Measurements from ENCODE around the gene KCNK17. TPM values are rescaled to one million over a fixed set of nuclear protein-coding genes. Genes with fewer than 3 reads are reported as not detected.

The KCNK17 gene
- total RNA-seq, 6 donors from 2014 or later: 0.61 to 7.7 (median 2.8) TPM

DNA sequence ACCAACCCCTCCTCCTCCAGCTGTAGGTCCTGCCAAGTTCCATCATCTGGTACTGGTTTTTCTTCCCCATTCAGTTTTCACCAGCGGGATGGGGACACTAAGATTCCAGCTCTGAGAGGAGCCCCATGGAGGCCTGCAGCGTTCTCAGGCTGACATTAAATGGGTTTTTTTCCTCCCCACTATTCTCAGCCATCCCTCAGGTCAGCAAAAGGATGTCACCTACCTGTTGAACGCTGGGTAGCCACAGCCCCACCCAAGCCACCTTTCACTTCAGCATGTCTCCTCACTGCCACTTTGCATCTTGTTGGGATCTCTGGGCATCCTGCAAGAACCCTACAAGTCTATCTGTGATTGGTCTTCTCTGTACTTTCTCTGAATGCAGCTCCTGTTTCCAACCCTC is 6.8 kb downstream of the KCNK17 start:
- H3K36me3 ChIP-seq: no peaks in the 10 kb centered on the region
- 73 to 82% methylated on average over 3 of the region's 3 CpGs for WGBS, 2 donors
- ATAC-seq (ENCODE audit: low FRiP score in 2 of 2): no peak

DNA sequence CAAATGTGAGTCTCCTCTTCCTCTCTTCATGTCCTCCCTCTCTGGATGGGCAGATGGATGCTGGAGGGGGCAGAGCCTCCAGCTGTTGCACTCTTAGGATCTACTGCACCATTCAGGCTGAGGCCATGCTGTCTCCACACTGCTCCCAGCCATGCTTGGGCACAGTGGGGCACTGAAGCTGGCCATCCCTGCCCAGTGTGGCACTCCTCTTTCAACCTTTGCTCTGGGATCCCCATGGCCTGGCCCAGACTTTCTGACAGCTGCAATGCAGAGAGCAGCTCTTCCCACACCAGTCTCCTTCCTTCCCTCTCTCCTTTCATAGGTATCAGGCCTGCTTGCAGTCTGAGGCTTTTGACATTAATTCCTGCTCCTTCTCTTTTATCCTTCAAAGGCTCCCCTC is 9.3 kb downstream of the KCNK17 start:
- Histone ChIP-seq H3K27me3 (no peaks in the 10 kb centered on the region), H3K27ac (no peak overlapping the region), H3K36me3 (no peaks in the 10 kb centered on the region), H3K9me3 (no peaks in the 10 kb centered on the region), H3K4me3 (no peak overlapping the region), H3K4me1 (peaks cover 4 to 7% (median 5%) of the 10 kb centered on the region in 4 donors)
- ATAC-seq (ENCODE audit: low FRiP score in 2 of 2) (no peak), DNase-seq (no peak)
- TF ChIP-seq POLR2AphosphoS5 (IDR thresholded peaks at IDR 0.05) (no peak), POLR2A (IDR thresholded peaks at IDR 0.05) (no peak), EP300 (IDR thresholded peaks at IDR 0.05) (no peak)
- TF ChIP-seq, protein P1, sequence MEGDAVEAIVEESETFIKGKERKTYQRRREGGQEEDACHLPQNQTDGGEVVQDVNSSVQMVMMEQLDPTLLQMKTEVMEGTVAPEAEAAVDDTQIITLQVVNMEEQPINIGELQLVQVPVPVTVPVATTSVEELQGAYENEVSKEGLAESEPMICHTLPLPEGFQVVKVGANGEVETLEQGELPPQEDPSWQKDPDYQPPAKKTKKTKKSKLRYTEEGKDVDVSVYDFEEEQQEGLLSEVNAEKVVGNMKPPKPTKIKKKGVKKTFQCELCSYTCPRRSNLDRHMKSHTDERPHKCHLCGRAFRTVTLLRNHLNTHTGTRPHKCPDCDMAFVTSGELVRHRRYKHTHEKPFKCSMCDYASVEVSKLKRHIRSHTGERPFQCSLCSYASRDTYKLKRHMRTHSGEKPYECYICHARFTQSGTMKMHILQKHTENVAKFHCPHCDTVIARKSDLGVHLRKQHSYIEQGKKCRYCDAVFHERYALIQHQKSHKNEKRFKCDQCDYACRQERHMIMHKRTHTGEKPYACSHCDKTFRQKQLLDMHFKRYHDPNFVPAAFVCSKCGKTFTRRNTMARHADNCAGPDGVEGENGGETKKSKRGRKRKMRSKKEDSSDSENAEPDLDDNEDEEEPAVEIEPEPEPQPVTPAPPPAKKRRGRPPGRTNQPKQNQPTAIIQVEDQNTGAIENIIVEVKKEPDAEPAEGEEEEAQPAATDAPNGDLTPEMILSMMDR (IDR thresholded peaks at IDR 0.05): no peak

More for the DNA sequence above, 6.8 kb downstream of the KCNK17 start:
- H3K4me1 ChIP-seq: peaks cover 4 to 7% (median 5%) of the 10 kb centered on the region in 4 donors
- DNase-seq: no peak
- TF ChIP-seq EP300 (IDR thresholded peaks at IDR 0.05) (no peak), POLR2AphosphoS5 (IDR thresholded peaks at IDR 0.05) (no peak), POLR2A (IDR thresholded peaks at IDR 0.05) (no peak)
- TF ChIP-seq, protein P1 (IDR thresholded peaks at IDR 0.05): no peak
- H3K9me3 ChIP-seq: no peaks in the 10 kb centered on the region
- peaks cover 0 to under 1% (median 0%) of the 10 kb centered on the region in 4 donors for H3K27me3 ChIP-seq
- no peak overlapping the region for H3K27ac ChIP-seq
- H3K4me3 ChIP-seq: no peak overlapping the region

DNA sequence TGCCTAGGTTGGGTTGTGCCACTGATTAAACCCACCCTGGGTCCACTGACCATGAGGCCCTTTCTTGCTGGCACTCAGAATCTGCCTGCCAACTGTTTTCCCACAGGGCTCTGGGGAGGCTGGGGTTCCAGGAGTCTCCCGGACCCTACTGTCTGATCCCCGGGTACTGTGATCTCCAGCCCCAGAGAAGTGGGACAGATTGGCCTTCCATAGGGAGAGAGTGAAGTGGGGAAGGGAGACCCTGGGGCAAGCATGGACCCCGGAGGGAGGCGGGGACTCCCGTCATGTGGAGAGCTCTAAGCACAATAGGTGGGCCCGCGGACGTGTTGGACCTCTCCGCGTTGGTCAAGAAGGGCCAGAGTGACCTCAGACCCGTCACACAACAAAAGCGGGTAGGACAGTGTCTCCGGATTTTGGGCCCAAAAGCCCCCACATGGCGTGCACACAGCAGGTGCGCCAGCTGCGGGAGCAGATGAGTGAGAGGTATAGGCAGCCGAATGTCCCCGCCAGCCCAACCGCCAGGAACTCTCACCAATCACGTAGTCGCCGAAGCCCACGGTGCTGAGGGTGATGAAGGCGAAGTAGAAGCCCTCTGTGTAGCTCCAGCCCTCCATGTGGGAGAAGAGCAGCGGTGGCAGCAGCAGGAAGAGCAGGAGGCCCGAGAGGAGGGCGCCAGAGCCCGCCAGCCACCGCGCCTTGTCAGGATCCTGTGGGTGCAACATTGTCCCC is 10.6 kb downstream of the KCNK17 start:
- WGBS, 2 donors: 78 to 89% methylated on average over 28 to 29 of the region's 30 CpGs
- Histone ChIP-seq H3K27me3 (no peaks in the 10 kb centered on the region), H3K9me3 (no peaks in the 10 kb centered on the region), H3K4me1 (peaks cover 4 to 7% (median 5%) of the 10 kb centered on the region in 4 donors), H3K27ac (no peak overlapping the region), H3K36me3 (no peaks in the 10 kb centered on the region), H3K4me3 (no peak overlapping the region)
- ATAC-seq (ENCODE audit: low FRiP score in 2 of 2) (no peak), DNase-seq (peak in 1 of 2 donors; percentile 62)
- no peak for TF ChIP-seq EP300 (IDR thresholded peaks at IDR 0.05)
- TF ChIP-seq, protein P1 (IDR thresholded peaks at IDR 0.05): peak in 1 of 6 experiments; percentile 21

DNA sequence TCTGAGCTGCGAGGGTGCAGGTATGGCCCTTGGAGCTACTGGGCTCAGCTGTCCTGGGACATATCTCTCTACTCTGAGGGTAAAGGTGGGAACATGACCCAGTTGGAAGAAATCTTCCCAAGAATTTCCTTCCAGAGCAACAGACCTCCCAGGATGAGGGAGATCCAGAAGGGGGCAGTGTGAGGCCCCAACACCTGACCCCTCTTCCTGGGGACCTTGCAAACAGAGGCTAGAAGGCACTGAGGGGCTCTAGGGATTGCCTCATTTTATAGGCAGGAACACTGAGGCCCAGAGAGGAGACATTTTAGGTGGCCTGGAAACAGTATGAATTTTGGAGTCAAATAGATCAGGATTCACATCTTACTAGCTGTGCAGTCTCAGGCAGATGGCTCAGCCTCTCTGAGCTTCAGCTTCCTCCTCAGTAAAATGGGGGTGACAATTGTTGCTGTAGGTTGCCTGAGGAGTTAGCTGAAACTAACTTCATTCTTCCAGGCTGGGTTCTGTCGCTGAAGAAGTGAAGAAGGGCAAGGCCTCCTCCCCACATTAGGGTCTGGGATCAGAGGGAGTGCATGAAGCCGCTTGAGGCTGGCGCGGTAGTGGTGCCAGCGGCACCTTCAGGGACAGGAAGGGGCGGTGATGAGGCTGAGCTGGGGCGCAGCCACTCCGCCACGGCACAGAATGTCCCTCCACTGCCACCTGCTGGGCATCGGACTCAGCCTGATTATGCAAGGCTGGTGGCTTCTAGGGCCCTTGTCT is 11.4 kb downstream of the KCNK17 start:
- Histone ChIP-seq H3K9me3 (no peaks in the 10 kb centered on the region), H3K4me1 (peaks cover 5 to 9% (median 6%) of the 10 kb centered on the region in 4 donors), H3K4me3 (peak overlapping the region in 1 of 4 donors; percentile 25), H3K36me3 (no peaks in the 10 kb centered on the region), H3K27ac (no peak overlapping the region), H3K27me3 (no peaks in the 10 kb centered on the region)
- peak; percentile 86 to 87 for DNase-seq
- TF ChIP-seq POLR2A (IDR thresholded peaks at IDR 0.05) (no peak), EP300 (IDR thresholded peaks at IDR 0.05) (no peak)
- TF ChIP-seq, protein P1 (IDR thresholded peaks at IDR 0.05): peak; percentile 77 to 97 (median 92)
- ATAC-seq (ENCODE audit: low FRiP score in 2 of 2): peak; percentile 84 to 91
- 6 to 83% methylated on average over 1 to 11 of the region's 11 CpGs for WGBS, 2 donors

Measured in upper lobe of left lung (tissue), 6 donors.